Vagina (tissue), 2 donors: ENCODE data around the gene OR2B6. TPM values are rescaled to one million over a fixed set of nuclear protein-coding genes. Genes with fewer than 3 reads are reported as not detected.

Source experiments
- DNase-seq, 2 donors: peaks; one replicate each; pipeline ENCODE4 v3.0.0-alpha.2; 2017; ENCODE audit errors: extremely low spot score in 2 of 2
- H3K27ac ChIP-seq: fragments of 200-600 bp; sonication (generic); one replicate; pipeline ENCODE4 v1.5.1; 2019
- H3K27me3 ChIP-seq: fragments of 200-600 bp; sonication (generic); one replicate; pipeline ENCODE4 v1.5.1; 2019
- H3K36me3 ChIP-seq, 2 donors: fragments of 200-600 bp; sonication (generic); one replicate each; pipeline ENCODE4 v1.5.1; 2017 to 2019
- H3K4me1 ChIP-seq: fragments of 200-600 bp; sonication (generic); one replicate; pipeline ENCODE4 v1.5.1; 2019
- H3K4me3 ChIP-seq, 2 donors: fragments of 200-600 bp; sonication (generic); 1 replicate in 1 of 2; 2 replicates in 1 of 2; pipeline ENCODE4 v1.5.1; 2016 to 2019
- H3K9me3 ChIP-seq: fragments of 200-600 bp; sonication (generic); one replicate; pipeline ENCODE4 v1.5.1; 2019
- POLR2A ChIP-seq, 2 donors: fragments of 450-650 bp; IDR thresholded peaks; one replicate each; pipeline ENCODE4 v1.6.1; 2017; ENCODE audit warnings: antibody characterized with exemption in 2 of 2, mild to moderate bottlenecking in 2 of 2, moderate library complexity in 2 of 2
- POLR2AphosphoS5 ChIP-seq, 2 donors: sonication (generic); formaldehyde crosslinking; IDR thresholded peaks; one replicate each; pipeline ENCODE4 v1.9.0; 2017; ENCODE audit warnings: antibody characterized with exemption in 2 of 2, mild to moderate bottlenecking in 2 of 2, low read depth in 1 of 2; ENCODE audit not compliant: insufficient read depth in 1 of 2
- intact Hi-C: fragments of 100-400 bp; cut with DNase I; formaldehyde crosslinking; loops from one replicate; pipeline ENCODE4 v1.15.1; 2023
- total RNA-seq: library from RNA; depleted of rRNA; stranded (reverse); fragments of >200 nt; gene quantifications from one replicate; pipeline ENCODE4 v1.2.3, GENCODE V29; 2016
- TF ChIP-seq, protein P1 (sequence below), 3 experiments: fragments of 450-650 bp in 2 of 3; fragments of 200-600 bp in 1 of 3; sonication (generic) in 1 of 3; IDR thresholded peaks; one replicate each; pipeline ENCODE4 v1.5.1; 2017 to 2019; ENCODE audit warnings: antibody characterized with exemption in 3 of 3, mild to moderate bottlenecking in 2 of 3, moderate library complexity in 2 of 3

The OR2B6 gene
- total RNA-seq, 1 donor from 2014 or later: not detected

DNA sequence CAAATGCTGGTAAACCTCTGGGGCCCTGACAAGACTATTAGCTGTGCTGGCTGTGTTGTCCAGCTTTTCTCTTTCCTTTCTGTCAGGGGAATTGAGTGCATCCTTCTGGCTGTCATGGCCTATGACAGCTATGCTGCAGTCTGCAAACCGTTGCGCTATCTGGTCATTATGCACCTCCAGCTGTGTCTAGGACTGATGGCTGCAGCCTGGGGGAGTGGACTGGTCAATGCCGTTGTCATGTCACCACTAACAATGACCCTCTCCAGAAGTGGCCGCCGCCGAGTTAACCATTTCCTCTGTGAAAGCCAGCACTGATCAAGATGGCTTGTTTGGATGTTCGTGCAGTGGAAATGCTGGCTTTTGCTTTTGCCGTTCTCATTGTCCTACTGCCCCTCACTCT is 20.3 kb downstream of the OR2B6 start:
- H3K36me3 ChIP-seq: no peaks in the 10 kb centered on the region
- H3K27ac ChIP-seq: no peak overlapping the region
- DNase-seq: no peak
- no peaks in the 10 kb centered on the region for H3K4me1 ChIP-seq
- H3K9me3 ChIP-seq: no peaks in the 10 kb centered on the region
- H3K27me3 ChIP-seq: no peaks in the 10 kb centered on the region
- TF ChIP-seq POLR2AphosphoS5 (IDR thresholded peaks at IDR 0.05; ENCODE audit: insufficient read depth in 1 of 2, low read depth in 1 of 2): no peak
- no peak for TF ChIP-seq POLR2A (IDR thresholded peaks at IDR 0.05)
- TF ChIP-seq, protein P1, sequence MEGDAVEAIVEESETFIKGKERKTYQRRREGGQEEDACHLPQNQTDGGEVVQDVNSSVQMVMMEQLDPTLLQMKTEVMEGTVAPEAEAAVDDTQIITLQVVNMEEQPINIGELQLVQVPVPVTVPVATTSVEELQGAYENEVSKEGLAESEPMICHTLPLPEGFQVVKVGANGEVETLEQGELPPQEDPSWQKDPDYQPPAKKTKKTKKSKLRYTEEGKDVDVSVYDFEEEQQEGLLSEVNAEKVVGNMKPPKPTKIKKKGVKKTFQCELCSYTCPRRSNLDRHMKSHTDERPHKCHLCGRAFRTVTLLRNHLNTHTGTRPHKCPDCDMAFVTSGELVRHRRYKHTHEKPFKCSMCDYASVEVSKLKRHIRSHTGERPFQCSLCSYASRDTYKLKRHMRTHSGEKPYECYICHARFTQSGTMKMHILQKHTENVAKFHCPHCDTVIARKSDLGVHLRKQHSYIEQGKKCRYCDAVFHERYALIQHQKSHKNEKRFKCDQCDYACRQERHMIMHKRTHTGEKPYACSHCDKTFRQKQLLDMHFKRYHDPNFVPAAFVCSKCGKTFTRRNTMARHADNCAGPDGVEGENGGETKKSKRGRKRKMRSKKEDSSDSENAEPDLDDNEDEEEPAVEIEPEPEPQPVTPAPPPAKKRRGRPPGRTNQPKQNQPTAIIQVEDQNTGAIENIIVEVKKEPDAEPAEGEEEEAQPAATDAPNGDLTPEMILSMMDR (IDR thresholded peaks at IDR 0.05): no peak
- no peak overlapping the region for H3K4me3 ChIP-seq
- intact Hi-C loops: no loop called here

GRCh38 chr6:27978705-27979104 is 21.7 kb downstream of the OR2B6 start:
- Histone ChIP-seq H3K27me3 (no peaks in the 10 kb centered on the region), H3K4me3 (no peak overlapping the region), H3K27ac (no peak overlapping the region), H3K9me3 (no peaks in the 10 kb centered on the region), H3K4me1 (no peaks in the 10 kb centered on the region), H3K36me3 (no peaks in the 10 kb centered on the region)
- DNase-seq: no peak
- TF ChIP-seq, protein P1 (IDR thresholded peaks at IDR 0.05): no peak
- no peak for TF ChIP-seq POLR2AphosphoS5 (IDR thresholded peaks at IDR 0.05; ENCODE audit: insufficient read depth in 1 of 2, low read depth in 1 of 2)
- no peak for TF ChIP-seq POLR2A (IDR thresholded peaks at IDR 0.05)
- intact Hi-C loops: no loop called here

DNA sequence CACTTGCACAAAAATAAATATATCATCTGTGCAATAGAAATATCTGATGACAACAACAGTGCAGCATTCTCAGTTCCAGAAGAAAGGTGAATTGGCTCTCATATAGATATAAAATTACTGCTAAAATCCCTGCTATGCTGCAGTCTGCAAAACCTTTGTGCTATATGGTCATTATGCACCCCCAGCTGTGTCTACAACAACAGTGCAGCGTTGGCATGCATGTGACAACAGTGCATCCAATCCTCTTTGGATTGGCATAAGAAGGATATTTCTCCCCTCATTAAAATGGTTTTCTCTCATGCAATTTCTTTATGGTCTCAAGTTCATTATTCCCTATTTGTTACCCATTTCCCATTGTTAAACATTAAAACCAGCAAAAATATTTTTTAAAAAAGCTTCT is 23.1 kb downstream of the OR2B6 start:
- no peaks in the 10 kb centered on the region for H3K27me3 ChIP-seq
- no peaks in the 10 kb centered on the region for H3K36me3 ChIP-seq
- intact Hi-C loops: no loop called here
- no peak for DNase-seq
- no peak overlapping the region for H3K27ac ChIP-seq
- no peak overlapping the region for H3K4me3 ChIP-seq
- H3K4me1 ChIP-seq: no peaks in the 10 kb centered on the region
- H3K9me3 ChIP-seq: no peaks in the 10 kb centered on the region
- TF ChIP-seq POLR2AphosphoS5 (IDR thresholded peaks at IDR 0.05; ENCODE audit: insufficient read depth in 1 of 2, low read depth in 1 of 2): no peak
- TF ChIP-seq, protein P1 (IDR thresholded peaks at IDR 0.05): no peak
- TF ChIP-seq POLR2A (IDR thresholded peaks at IDR 0.05): no peak

DNA sequence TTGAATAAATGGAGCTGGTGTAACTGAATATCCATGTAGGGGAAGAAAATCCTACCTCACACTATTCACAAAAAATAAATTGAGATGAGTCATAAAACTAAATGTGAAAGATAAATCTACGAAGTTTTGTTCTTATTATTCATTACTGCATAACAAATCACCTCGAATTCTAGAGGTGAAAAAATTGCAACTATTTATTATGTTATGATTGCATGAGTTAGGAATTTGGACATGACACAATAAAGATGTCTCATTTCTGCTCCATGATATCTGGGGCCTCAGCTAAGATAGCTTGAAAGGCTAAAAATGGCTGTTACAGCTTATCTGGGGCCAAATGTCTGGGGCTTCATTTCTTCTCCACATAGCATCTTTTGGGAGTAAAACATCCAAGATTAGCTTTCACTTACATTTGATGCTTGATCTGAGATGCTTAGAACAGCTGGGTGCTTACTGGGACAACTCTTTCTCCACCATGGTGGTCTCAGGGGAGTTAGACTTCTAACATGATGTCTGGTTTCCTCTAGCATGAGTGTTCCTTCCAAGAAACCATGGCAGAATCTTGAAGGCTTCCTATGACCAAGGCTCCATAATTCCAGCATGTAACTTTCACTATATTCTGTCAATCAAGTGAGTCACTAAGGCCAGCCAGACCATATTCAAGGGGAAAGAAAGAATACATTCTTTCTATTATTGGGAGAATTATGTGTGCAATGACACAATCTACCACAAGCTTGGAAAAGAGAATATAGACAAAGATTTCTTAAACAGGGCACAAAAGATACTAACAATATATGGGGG is 30.1 kb downstream of the OR2B6 start:
- no peaks in the 10 kb centered on the region for H3K36me3 ChIP-seq
- H3K4me1 ChIP-seq: no peaks in the 10 kb centered on the region
- no peak for DNase-seq
- H3K9me3 ChIP-seq: no peaks in the 10 kb centered on the region
- TF ChIP-seq, protein P1 (IDR thresholded peaks at IDR 0.05): no peak
- no peak for TF ChIP-seq POLR2AphosphoS5 (IDR thresholded peaks at IDR 0.05; ENCODE audit: insufficient read depth in 1 of 2, low read depth in 1 of 2)
- TF ChIP-seq POLR2A (IDR thresholded peaks at IDR 0.05): no peak
- intact Hi-C loops: no loop called here
- no peaks in the 10 kb centered on the region for H3K27me3 ChIP-seq
- no peak overlapping the region for H3K4me3 ChIP-seq
- no peak overlapping the region for H3K27ac ChIP-seq

GRCh38 chr6:27994616-27995015 is 37.6 kb downstream of the OR2B6 start:
- Histone ChIP-seq H3K27me3 (no peaks in the 10 kb centered on the region), H3K4me3 (no peak overlapping the region), H3K4me1 (peaks cover 4% of the 10 kb centered on the region), H3K27ac (no peak overlapping the region), H3K9me3 (no peaks in the 10 kb centered on the region), H3K36me3 (no peaks in the 10 kb centered on the region)
- DNase-seq: no peak
- TF ChIP-seq POLR2A (IDR thresholded peaks at IDR 0.05): no peak
- no peak for TF ChIP-seq POLR2AphosphoS5 (IDR thresholded peaks at IDR 0.05; ENCODE audit: insufficient read depth in 1 of 2, low read depth in 1 of 2)
- TF ChIP-seq, protein P1 (IDR thresholded peaks at IDR 0.05): no peak
- intact Hi-C loops: no loop called here
